Lower leg skin (tissue), 4 donors: ENCODE data around the gene LPXN. TPM values are rescaled to one million over a fixed set of nuclear protein-coding genes. Genes with fewer than 3 reads are reported as not detected.
A peak's percentile ranks its signal among the peaks of the same experiment; 100 is the strongest.
"Not testable (repeated sequence)": the region's sequence is repeated elsewhere in the genome, so short reads cannot be mapped to it uniquely, and the experiment has no call there.

ENCODE experiments used
- DNase-seq, 2 donors: peaks; one replicate each; pipeline ENCODE4 v3.0.0-alpha.2; 2019; ENCODE audit warnings: low spot score in 2 of 2
- H3K4me3 ChIP-seq: fragments of 200-600 bp; sonication (generic); 2 replicates; pipeline ENCODE4 v1.5.1; 2017; ENCODE audit warnings: mild to moderate bottlenecking, low read depth; ENCODE audit not compliant: poor library complexity, severe bottlenecking
- POLR2A ChIP-seq, 2 donors: fragments of 450-650 bp; IDR thresholded peaks; one replicate each; pipeline ENCODE4 v1.6.1; 2016 to 2017; ENCODE audit warnings: antibody characterized with exemption in 2 of 2, mild to moderate bottlenecking in 1 of 2, moderate library complexity in 1 of 2
- WGBS, 2 donors: methylation state at CpG; one replicate each; pipeline ENCODE4 v1.1.5; 2018; 5-methylcytosine and 5-hydroxymethylcytosine counted together
- intact Hi-C: fragments of 100-400 bp; cut with DNase I; formaldehyde crosslinking; loops from one replicate; pipeline ENCODE4 v1.15.0; 2023; ENCODE audit warnings: low total_unique reads
- total RNA-seq, 4 donors: library from RNA; depleted of rRNA; stranded (reverse); fragments of >200 nt; gene quantifications; one replicate each; pipeline ENCODE4 v1.1.0, GENCODE V29; 2016
- TF ChIP-seq, protein P1 (sequence below), 3 donors: fragments of 450-650 bp; IDR thresholded peaks; one replicate each; pipeline ENCODE4 v1.5.1; 2016; ENCODE audit warnings: antibody characterized with exemption in 3 of 3, mild to moderate bottlenecking in 3 of 3, moderate library complexity in 2 of 3

Gene LPXN
- total RNA-seq, 4 donors from 2014 or later, result 4.1 to 7.7 (median 5.4) TPM

DNA sequence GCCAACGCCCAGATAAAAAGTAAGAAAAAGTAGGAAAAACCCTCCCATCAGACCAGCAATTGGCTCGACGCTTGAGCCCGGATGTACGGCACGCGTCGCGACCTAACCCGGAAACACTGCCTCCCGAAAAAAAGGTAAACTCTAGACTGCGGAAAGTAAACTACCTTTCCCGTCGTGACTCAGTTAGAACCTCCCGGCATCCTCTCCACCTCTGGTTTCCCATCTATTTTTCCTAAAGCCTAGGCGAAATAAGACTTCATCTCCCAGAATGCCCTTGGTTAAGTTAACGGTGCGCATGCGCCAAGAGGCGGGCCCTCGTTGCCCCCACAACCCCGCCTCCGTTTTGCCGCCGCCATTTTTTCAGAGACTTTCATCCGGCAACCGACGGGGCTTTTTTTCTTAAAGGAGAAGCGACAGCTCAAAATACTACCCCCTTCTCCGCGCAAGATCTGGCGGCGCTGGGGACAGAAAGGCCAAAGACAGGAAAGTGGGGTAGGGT lies 2.5 kb upstream of the LPXN start:
- DNase-seq, result peak; percentile 94 to 99
- intact Hi-C loops, result loop anchor here (10.0 kb wide), 2 partner anchors 57 to 477 kb away; no protein-coding TSS in a partner anchor
- 0% methylated on average over 33 of the region's 33 CpGs for WGBS, 2 donors
- no peak for TF ChIP-seq POLR2A (IDR thresholded peaks at IDR 0.05)
- TF ChIP-seq, protein P1, sequence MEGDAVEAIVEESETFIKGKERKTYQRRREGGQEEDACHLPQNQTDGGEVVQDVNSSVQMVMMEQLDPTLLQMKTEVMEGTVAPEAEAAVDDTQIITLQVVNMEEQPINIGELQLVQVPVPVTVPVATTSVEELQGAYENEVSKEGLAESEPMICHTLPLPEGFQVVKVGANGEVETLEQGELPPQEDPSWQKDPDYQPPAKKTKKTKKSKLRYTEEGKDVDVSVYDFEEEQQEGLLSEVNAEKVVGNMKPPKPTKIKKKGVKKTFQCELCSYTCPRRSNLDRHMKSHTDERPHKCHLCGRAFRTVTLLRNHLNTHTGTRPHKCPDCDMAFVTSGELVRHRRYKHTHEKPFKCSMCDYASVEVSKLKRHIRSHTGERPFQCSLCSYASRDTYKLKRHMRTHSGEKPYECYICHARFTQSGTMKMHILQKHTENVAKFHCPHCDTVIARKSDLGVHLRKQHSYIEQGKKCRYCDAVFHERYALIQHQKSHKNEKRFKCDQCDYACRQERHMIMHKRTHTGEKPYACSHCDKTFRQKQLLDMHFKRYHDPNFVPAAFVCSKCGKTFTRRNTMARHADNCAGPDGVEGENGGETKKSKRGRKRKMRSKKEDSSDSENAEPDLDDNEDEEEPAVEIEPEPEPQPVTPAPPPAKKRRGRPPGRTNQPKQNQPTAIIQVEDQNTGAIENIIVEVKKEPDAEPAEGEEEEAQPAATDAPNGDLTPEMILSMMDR (IDR thresholded peaks at IDR 0.05), result no peak
- peak overlapping the region; percentile 76 for H3K4me3 ChIP-seq

DNA sequence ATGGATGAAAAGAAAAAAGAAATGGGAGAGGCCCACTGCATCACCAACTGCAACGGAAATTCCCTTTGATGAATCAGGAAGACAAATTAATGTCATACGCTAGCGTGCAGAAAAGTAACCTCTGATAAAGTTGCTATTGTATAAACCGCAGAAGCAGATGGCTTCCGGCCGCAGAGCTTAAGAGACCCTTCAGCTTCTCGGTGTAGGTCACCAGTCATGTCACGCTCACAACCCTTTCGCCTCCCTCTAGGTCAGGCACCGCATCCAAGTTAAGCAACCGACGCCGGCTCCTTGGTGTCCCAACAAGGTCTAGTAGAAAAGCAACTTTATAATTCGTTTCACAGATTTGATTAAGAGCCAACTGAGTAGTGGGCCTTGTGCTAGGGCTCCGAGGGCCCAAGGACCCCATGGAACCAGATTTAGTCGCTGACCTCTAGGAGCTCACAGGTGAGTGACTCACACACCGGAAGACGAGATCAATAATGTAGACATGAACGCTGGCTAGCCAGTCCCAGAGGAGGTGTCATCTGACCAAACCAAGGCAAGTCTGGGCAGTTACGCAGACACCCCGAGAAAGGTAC lies 2.0 kb upstream of the LPXN start:
- no peak for TF ChIP-seq POLR2A (IDR thresholded peaks at IDR 0.05)
- TF ChIP-seq, protein P1 (IDR thresholded peaks at IDR 0.05), result no peak
- DNase-seq, result peak in 1 of 2 donors; percentile 93
- intact Hi-C loops, result loop anchor here (10.0 kb wide), 2 partner anchors 57 to 477 kb away; no protein-coding TSS in a partner anchor
- 0% methylated on average over 21 of the region's 21 CpGs for WGBS, 2 donors
- peak overlapping the region; percentile 42 for H3K4me3 ChIP-seq

DNA sequence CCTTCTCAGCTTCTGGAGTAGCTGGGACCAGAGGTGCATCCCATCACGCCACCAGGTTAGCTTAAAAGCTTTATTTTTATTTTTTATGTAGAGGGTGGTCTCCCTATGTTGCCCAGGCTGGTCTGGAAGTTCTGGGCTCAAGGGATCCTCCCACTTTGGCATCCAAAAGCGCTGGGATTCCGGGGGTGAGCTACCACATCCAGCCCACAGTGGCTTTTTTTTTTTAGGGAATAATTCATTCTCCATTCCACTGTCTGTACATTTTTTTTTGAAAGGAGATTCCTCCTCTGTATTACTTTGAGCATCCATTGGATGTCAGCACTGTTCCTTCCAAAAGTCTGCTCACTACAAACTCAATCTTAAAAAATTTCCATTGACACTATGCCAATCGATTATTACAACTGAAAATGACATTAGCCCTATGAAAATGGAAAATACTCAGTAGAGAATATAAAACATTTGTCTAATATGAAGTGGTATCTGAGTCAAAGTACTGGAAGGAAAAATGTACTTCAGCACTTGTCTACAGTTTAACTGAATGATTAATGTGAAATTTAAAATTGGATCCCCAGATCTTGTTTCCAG lies 1.3 kb upstream of the LPXN start:
- no peak overlapping the region for H3K4me3 ChIP-seq

DNA sequence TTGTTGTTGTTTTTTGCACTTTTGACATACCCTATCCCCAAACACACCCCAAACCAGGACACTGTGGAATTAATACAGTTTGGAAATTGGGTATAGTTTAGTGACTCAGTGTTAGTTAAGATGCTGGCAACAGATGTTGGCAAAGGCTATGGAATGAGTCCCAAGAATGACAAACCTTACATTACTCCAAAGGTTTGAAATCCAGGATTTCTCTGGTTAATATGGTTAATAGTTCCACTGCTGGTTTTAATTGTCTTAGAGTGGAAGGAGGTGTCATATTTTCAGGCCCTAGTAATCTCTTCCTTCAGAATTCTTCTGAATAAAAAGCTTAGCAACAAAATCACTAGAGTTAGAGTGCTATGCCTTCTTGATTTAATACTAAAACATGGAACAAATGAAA lies 775 bp downstream of the LPXN start:
- intact Hi-C loops, result loop anchor here (10.0 kb wide), 2 partner anchors 60 to 480 kb away; no protein-coding TSS in a partner anchor
- DNase-seq, result no peak
- no peak overlapping the region for H3K4me3 ChIP-seq

More for the DNA sequence above, 1.3 kb upstream of the LPXN start:
- WGBS, 2 donors, result 14 to 16% methylated on average over 4 of the region's 4 CpGs
- no peak for TF ChIP-seq POLR2A (IDR thresholded peaks at IDR 0.05)
- TF ChIP-seq, protein P1 (IDR thresholded peaks at IDR 0.05), result no peak
- DNase-seq, result no peak
- intact Hi-C loops, result loop anchor here (10.0 kb wide), 2 partner anchors 58 to 478 kb away; no protein-coding TSS in a partner anchor

DNA sequence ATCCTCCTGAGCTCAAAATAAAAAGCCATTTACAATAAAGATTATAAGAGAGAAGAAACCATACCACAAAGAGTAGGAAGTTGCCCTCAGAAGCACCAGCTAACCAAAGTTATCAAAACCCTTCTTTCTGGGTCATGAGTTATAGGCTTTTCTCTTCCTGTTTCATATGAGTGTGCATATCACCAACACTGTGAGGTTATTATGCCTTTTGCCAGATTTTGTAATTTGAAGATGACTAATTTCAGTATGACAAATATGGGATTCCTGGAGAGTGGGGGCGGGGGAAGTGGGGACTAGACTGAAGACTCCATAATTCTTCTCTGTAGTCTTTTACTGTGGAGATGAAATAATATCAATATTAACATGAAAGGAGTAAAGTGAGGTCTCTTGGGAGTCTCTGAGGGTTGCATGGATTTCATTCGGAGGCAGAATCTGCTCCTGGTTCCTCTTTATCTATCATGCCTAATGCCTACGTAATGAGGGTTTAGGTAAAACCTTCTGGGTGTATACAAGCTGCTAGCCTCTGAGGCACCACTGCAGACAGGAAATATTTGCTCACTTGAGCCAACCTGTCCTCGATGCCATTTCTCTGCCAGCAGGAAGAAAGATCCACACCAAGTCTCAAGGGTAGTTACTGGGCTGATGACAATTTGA lies 2.1 kb downstream of the LPXN start:
- 15 to 20% methylated on average over 4 of the region's 4 CpGs for WGBS, 2 donors
- intact Hi-C loops, result loop anchor here (10.0 kb wide), 2 partner anchors 61 to 481 kb away; no protein-coding TSS in a partner anchor
- TF ChIP-seq, protein P1 (IDR thresholded peaks at IDR 0.05), result no peak
- no peak for TF ChIP-seq POLR2A (IDR thresholded peaks at IDR 0.05)
- DNase-seq, result peak; percentile 73 to 92
- H3K4me3 ChIP-seq, result no peak overlapping the region

More for the DNA sequence above, 775 bp downstream of the LPXN start:
- TF ChIP-seq, protein P1 (IDR thresholded peaks at IDR 0.05), result no peak
- TF ChIP-seq POLR2A (IDR thresholded peaks at IDR 0.05), result no peak

DNA sequence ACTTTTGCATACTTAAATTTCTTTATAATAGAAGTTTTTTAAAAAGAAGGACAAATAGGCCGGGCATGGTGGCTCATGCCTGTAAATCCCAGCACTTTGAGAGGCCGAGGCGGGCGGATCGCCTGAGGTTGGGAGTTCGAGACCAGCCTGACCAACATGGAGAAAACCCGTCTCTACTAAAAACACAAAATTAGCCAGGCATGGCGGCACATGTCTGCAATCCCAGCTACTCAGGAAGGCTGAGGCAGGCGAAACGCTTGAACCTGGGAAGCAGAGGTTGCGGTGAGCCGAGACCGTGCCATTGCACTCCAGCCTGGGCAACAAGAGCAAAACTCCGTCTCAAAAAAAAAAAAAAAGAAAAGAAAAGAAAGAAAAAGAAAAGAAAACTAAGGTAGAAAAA lies 2.8 kb downstream of the LPXN start:
- intact Hi-C loops, result loop anchor here (10.0 kb wide), 2 partner anchors 62 to 482 kb away; no protein-coding TSS in a partner anchor
- not testable (repeated sequence) for H3K4me3 ChIP-seq
- WGBS, 2 donors, result 90 to 92% methylated on average over 14 of the region's 14 CpGs

More for the DNA sequence above, 2.8 kb downstream of the LPXN start:
- not testable (repeated sequence) for DNase-seq
